Measurements from ENCODE around the gene KCNE1. TPM values are rescaled to one million over a fixed set of nuclear protein-coding genes. Genes with fewer than 3 reads are reported as not detected.

The KCNE1 gene
- total and polyA plus RNA-seq, 2 of the 13 experiments (the other 11 are each of a cell fraction or from before 2014, with no cell fraction given) = 0.35 TPM; not detected in 1

- TF ChIP-seq GLI4 (CRISPR knock-in tag; IDR thresholded peaks at IDR 0.05; ENCODE audit: borderline replicate concordance) (no peak), MBD4 (IDR thresholded peaks at IDR 0.05; ENCODE audit: borderline replicate concordance, low read length) (no peak), HMG20B (CRISPR knock-in tag; conservative IDR thresholded peaks at IDR 0.05) (0 out of 2 replicates have a peak, but pooled peaks have one; percentile 28), ZMYM4 (CRISPR knock-in tag; IDR thresholded peaks at IDR 0.05) (peak; percentile 46; the same call in 1 of the 2 replicates), ZNF441 (CRISPR knock-in tag; IDR thresholded peaks at IDR 0.05; ENCODE audit: borderline replicate concordance) (0 out of 2 replicates have a peak, but pooled peaks have one; percentile 28), JUNB (CRISPR knock-in tag; IDR thresholded peaks at IDR 0.05; ENCODE audit: borderline replicate concordance) (no peak), ZNF574 (CRISPR knock-in tag; IDR thresholded peaks at IDR 0.05) (peak; percentile 53; the same call in 1 of the 2 replicates), ERF (CRISPR knock-in tag; IDR thresholded peaks at IDR 0.05) (peak; percentile 90), ZNF234 (CRISPR knock-in tag; conservative IDR thresholded peaks at IDR 0.05) (no peak), RAD51 (IDR thresholded peaks at IDR 0.05; ENCODE audit: borderline replicate concordance) (no peak), POLR2AphosphoS5 (IDR thresholded peaks at IDR 0.05; ENCODE audit: low read depth, low read length) (peak; percentile 83), NR2F1 (CRISPR knock-in tag; IDR thresholded peaks at IDR 0.05) (peak; percentile 36 to 50; a peak in 3 of 4 replicates)
- TF ChIP-seq, protein P1, sequence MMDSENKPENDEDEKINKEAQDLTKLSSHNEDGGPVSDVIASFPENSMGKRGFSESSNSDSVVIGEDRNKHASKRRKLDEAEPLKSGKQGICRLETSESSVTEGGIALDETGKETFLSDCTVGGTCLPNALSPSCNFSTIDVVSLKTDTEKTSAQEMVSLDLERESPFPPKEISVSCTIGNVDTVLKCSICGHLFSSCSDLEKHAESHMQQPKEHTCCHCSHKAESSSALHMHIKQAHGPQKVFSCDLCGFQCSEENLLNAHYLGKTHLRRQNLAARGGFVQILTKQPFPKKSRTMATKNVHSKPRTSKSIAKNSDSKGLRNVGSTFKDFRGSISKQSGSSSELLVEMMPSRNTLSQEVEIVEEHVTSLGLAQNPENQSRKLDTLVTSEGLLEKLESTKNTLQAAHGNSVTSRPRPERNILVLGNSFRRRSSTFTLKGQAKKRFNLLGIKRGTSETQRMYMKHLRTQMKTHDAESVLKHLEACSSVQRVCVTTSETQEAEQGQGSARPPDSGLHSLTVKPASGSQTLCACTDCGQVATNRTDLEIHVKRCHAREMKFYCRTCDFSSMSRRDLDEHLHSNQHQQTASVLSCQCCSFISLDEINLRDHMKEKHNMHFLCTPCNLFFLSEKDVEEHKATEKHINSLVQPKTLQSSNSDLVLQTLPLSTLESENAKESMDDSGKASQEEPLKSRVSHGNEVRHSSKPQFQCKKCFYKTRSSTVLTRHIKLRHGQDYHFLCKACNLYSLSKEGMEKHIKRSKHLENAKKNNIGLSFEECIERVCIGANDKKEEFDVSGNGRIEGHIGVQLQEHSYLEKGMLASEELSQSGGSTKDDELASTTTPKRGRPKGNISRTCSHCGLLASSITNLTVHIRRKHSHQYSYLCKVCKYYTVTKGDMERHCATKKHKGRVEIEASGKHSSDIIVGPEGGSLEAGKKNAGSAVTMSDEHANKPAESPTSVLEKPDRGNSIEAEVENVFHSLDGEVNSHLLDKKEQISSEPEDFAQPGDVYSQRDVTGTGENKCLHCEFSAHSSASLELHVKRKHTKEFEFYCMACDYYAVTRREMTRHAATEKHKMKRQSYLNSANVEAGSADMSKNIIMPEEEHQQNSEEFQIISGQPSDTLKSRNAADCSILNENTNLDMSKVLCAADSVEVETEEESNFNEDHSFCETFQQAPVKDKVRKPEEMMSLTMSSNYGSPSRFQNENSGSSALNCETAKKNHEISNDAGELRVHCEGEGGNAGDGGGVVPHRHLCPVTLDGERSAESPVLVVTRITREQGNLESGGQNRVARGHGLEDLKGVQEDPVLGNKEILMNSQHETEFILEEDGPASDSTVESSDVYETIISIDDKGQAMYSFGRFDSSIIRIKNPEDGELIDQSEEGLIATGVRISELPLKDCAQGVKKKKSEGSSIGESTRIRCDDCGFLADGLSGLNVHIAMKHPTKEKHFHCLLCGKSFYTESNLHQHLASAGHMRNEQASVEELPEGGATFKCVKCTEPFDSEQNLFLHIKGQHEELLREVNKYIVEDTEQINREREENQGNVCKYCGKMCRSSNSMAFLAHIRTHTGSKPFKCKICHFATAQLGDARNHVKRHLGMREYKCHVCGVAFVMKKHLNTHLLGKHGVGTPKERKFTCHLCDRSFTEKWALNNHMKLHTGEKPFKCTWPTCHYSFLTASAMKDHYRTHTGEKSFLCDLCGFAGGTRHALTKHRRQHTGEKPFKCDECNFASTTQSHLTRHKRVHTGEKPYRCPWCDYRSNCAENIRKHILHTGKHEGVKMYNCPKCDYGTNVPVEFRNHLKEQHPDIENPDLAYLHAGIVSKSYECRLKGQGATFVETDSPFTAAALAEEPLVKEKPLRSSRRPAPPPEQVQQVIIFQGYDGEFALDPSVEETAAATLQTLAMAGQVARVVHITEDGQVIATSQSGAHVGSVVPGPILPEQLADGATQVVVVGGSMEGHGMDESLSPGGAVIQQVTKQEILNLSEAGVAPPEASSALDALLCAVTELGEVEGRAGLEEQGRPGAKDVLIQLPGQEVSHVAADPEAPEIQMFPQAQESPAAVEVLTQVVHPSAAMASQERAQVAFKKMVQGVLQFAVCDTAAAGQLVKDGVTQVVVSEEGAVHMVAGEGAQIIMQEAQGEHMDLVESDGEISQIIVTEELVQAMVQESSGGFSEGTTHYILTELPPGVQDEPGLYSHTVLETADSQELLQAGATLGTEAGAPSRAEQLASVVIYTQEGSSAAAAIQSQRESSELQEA (CRISPR knock-in tag; IDR thresholded peaks at IDR 0.05; ENCODE audit: not compliant biosample characterization) = no peak
- TF ChIP-seq, protein P2, sequence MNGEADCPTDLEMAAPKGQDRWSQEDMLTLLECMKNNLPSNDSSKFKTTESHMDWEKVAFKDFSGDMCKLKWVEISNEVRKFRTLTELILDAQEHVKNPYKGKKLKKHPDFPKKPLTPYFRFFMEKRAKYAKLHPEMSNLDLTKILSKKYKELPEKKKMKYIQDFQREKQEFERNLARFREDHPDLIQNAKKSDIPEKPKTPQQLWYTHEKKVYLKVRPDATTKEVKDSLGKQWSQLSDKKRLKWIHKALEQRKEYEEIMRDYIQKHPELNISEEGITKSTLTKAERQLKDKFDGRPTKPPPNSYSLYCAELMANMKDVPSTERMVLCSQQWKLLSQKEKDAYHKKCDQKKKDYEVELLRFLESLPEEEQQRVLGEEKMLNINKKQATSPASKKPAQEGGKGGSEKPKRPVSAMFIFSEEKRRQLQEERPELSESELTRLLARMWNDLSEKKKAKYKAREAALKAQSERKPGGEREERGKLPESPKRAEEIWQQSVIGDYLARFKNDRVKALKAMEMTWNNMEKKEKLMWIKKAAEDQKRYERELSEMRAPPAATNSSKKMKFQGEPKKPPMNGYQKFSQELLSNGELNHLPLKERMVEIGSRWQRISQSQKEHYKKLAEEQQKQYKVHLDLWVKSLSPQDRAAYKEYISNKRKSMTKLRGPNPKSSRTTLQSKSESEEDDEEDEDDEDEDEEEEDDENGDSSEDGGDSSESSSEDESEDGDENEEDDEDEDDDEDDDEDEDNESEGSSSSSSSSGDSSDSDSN (CRISPR knock-in tag; IDR thresholded peaks at IDR 0.05) = peak; percentile 31; the same call in 1 of the 2 replicates
Observed at GRCh38 chr21:34526618-34527290, 14.7 kb upstream of the KCNE1 start (continued).
